HG02870 (cell line): ENCODE data around the gene PLB1.
"Not testable (repeated sequence)": the region's sequence is repeated elsewhere in the genome, so short reads cannot be mapped to it uniquely, and the experiment has no call there.

ENCODE experiments used
- ATAC-seq: cut with Tn5 transposase; IDR thresholded peaks from one replicate; pipeline ENCODE4 v1.9.1; 2021; ENCODE audit warnings: mild to moderate bottlenecking, moderate library complexity; ENCODE audit not compliant: unreplicated experiment

Gene PLB1

DNA sequence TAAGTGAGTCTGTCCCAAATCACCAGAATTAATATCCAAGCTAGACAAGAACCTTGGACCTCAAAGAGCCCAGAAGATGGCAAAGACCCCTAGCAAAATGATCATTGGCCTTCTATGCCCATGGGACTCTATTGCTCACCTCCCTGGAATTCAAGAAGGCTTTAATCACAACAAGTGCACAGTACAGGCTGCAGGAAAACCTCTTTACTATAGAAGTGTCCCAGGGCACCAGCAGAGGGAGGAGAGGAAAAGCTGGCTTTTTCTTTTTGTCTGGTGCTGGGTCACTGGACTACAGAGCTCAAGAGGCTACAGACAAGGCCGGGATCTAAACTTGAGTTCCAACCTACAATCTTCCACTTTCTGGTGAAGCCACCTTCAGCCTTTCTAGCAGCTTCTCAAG is 167.5 kb downstream of the PLB1 start:
- no peak for ATAC-seq

DNA sequence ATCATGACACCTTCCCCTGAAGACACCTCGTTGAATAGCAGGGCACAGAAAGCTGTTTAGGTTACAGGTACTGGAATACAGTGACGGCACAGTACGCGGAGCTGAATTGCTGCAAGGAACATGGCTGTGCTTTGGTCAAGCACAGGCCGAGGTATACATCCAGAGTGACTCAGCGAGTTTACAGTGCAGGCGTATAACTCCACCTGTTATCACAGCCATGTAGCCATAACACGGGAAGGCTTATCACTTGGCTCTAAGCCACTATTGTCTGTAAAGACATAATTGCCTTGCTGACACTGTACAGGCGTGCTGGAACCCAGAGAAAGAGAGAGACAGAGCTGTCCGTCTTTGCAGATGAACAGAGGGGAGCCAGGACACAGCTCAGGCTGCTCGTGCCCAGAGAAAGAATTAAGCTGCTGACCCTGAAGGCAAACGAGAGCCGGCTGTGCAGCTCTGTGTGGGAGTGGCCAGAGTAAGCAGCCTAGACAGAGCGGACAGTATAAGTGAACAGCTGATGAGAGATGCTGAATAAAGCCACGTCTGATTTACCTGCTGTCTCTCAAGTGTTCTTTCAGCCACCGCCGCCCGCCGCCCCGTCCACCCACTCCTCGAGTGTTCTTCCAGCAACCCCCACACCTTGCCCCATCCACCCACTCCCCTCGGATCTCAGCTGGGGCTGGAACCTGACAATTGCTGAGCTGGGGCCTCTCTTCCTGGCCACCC is 168.4 kb downstream of the PLB1 start:
- ATAC-seq, result no peak

DNA sequence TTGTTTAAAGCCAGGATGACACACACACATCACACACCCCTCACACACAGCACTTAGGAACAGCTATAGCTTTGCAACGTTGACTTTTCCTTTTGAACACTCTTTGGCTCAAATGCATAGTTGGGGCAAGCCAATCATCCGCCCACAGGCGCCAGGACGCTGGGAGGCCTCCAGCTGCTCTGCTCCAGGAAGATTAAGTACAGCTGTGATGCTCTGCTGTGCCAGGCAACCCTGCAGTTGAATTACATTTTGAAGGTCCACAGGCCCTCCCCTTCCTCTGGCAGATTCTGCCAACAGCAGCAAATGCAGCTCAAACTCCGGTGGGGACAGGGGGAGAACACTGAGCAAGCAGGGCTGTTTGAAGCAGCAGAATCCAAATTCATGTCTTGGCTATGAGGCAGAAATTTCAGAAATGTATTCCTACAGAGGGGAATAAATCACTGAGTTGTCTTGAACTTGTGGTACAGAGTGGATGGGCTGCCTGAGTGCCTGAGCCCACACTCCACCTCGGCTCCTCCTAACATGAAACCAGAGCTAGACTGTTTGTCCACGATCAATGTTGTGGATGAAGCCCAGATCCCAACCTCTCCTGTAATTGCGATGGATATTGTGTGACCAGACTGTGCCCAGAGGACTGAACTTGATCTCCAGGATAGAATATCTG is 169.3 kb downstream of the PLB1 start:
- no peak for ATAC-seq

DNA sequence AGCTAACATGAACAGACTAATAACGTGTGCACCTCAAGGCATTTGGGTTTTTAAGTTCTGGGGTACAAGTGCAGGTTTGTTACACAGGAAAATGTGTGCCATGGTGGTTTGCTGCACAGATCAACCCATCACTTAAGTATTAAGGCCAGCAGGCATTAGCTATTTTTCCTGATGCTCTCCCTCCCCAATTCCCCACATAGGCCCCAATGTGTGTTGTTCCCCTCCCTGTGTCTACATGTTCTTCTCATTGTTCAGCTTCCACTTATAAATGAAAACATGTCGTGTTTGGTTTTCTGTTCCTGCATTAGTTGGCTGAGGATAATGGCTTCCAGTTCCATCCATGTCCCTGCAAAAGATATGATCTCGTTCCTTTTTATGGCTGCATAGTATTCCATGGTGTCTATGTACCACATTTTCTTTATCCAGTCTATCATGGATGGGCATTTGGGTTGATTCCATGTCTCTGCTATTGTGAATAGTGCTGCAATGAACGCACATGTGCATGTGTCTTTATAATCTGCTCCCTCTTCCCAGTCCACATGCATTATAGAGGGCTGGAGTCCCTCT is 170.0 kb downstream of the PLB1 start:
- not testable (repeated sequence) for ATAC-seq

DNA sequence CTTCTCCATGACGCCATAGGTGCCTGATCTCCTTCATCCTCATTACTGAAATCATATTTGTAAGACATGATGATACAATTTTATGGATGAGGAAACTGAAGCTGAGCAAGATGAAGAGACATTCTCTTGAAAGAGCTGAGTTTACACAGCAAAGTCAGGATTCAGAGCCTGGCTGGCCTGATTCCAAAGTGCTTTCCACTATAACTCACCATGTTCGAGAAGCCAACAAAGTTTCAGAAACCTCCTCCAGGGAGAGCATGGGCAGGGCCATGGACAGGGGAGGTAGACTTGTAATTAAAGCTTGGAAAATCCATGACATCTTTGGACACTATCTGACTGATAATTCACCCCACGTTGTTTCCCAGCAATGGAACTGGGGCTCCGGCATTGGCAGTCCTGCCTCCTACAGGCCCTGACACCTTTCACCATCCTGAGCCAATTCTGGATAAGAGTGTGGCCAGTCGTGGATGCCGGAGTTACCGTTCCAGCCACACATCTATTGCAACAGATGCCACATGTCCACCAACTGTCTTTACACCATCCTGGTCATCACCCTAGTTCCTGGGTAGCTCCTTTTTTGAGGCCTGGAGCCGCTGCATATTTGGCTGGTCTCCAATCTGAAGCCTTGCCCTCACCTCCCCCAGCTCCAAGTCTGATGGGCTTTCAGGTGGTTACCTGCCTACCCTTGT is 170.8 kb downstream of the PLB1 start:
- ATAC-seq, result no peak

DNA sequence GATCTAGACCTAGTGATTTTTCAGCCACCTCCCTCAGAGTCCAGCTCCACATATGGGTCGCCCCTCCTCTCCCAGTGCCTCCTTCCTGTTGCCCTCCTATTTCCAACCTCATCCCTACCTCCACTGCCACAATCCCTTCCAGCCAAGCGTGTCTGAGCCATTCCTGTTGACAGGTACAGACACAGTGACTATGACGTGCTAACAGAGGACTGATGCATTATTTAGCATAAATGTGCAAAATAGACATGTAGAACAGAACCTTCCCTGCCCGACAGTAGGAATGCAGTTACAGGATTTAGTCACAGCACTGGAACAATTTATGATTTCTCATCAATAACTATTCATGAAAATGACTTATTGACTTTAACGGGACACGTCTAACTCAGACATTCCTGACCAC is 171.4 kb downstream of the PLB1 start:
- ATAC-seq, result no peak

DNA sequence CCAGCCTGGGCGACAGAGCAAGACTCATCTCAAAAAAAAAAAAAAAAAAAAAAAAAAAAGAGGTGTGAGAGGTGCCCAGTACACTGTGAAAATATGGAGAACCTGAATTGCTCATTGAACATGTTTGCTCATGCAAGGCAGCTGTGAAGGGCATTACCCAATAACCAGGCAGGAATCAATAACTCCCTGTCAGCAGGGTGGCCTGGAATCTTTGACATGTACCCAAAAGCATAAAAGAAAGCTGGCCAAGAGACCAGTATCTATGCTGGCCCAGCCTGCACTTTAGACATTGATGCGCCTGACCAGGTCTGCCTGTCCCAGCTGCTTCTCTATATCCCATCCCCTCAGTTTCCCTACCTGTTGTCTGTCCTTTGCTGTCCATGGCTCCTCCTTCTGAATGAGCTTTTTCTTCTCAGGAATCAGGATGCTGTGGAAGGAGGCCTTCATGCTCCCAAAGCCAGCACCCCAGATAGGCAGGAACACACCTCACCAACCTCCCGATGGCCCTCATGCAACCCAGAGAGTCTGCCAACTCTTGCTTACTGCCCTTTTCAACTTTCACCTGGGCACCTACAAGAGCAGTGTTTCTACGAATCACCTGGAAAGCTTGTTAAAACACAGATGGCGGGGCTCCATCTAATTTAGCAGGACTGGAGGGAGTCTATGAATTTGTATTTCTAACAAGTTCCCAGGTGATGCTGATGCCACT is 172.4 kb downstream of the PLB1 start:
- ATAC-seq, result no peak

DNA sequence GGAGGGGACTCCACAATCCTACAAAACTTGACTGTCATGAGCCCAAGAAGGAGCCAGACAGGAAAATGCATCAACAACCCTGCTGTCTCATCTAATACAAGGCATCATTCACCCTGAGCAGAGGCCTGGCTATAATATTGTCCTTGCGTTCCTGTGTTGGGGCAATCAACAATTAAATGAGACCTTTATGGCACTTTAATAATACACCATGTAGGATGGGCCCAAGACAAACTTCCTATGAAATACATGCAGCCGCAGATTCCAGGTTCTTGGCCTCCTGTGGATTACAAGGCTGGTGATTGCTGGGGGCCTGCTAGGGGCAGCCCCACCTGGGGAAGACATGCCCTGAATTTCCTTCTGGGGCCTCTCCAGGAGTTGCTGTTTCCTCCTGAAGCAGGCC is 173.0 kb downstream of the PLB1 start:
- ATAC-seq, result no peak

DNA sequence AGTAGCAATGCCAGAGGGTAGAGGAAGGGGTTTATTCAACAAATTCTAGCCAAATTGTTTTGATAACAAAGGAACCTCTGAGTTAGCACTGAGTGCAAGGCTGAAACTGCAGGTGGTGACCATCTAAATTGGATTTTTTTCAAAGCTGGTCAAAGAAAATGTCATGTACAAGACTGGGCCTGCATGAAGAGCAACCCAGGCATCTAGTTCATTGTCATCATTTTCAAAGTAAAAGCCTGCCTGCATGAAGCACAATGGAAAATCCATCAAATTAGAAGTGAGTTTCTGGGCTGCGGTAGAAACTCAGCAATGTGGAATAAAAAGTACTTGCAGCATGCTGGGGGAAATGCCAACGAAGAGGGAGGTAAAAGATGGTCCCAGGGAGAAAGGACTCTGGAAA is 175.0 kb downstream of the PLB1 start:
- no peak for ATAC-seq

DNA sequence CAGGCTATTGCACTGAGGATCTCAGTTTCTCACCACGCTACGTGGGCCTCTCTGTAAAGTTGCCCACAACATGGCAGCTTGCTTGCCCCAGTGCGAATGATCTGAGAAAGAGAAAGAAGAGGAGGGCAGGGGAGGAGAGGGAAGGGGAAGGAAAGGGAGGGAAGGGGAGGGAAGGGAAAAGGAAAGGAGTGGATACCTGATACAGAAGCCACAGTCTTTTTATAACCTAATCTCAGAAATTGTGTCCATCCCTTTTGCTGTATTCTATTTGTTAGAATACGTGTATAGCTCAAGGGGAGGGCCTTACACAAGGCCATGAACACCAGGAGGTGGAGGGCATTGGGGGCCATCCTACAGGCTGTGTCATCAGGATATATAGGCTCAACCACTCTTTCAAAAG is 177.5 kb downstream of the PLB1 start:
- no peak for ATAC-seq

DNA sequence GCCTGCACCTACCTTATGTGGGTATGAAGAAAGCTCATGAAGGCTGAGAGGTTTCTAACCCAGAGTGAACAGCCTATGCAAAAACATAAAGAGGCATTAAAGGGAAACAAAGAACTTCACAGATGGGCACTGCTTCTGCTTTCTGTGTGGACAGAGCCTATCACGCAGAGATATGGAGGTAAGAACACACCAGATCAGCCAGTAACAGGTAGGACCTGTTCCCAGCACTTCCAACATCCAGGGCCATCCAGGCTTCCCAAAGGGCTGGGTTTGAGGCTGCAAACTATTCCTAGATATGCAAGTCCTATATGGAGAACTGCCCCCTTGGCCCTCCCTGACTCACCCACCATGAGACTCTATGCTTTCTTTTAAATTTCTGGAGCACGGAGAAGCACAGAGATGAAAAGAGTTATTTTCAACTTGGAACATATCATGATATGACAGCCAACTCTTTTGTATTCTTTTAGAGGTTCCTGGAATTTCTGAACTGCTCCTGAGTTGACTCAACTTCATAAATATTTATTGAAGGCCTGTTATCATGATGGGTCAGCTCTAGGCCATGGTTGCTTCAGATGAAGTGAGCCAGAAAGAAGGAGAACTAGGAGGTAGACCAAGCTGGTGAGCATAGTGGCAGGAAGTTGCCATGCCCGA is 178.3 kb downstream of the PLB1 start:
- no peak for ATAC-seq

DNA sequence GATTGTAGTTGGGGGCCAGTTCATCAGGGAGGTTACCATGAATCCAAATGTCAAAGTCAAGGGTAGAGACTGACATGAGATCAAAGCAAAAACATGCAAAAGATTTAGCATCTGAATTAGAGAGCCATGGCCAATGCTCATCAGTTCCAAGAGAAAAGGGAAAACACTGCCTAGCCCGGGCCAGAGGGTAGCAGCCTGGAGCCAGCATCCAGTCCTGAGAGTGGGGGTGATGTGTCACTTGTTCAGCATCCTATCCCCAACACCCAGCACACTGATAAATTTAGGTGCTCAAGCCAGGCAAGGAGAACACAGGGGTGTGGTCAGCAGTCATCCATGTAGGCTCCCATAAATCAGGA is 178.8 kb downstream of the PLB1 start:
- no peak for ATAC-seq

DNA sequence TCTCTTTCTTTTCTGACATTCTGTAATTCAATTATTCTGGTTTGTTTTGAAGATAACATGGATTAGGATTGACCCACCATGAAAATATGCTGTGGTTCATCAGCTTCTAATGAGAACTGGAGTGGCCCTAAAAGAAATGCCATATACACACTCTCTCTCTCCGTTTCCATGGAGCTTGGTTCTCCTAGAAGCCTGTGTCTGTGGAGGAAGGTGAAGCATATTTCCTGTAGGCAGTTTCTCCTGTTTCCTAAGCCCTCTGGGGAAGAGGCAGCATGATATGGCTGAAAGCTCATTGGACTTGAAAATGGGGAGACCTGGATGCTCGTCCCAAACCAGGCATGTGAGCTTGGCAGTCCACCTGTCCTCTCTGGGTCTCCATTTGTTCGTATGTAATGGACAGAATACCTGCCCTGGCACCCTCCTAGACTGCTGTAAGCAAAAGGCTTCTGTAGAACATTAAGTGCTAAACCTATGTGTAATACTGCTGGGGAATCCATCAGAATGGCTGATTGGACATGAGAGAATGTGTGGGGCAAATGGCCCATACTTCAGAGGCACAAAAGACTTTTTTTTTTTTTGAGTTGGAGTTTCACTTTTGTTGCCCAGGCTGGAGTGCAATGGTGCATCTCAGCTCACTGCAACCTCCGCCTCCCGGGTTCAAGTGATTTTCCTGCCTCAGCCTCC is 180.4 kb downstream of the PLB1 start:
- no peak for ATAC-seq

DNA sequence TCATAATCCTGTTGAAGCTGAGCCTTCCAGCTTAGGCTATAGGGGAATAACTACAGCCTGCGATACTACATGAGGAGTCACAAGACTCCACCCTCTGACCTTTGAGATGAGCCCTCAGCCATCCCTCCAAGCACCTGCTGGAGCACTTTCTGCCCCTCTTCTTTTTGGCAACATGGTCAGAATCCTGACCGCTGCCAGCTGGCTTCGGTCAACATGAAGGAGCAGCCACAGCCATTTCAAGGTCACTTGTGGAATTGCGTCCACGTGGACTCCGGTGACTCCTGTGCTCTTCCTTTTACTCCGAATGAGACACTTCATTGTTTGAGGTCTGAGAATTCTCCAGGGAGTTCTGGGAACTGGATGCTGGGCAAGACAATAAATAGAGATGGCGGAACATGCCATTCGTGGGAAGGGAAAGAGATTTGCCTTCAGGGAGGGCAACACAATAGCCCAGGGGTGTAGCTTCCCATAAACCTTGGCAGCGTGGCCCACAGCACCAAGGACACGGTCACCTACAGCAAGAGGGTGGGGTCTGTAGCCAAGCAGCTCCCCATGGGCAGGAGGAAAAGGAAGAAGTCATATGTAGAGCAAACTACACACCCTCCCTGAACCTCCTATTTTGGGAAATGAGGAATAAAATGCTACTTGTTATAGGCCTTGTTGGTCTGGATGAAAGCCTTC is 182.5 kb downstream of the PLB1 start:
- ATAC-seq, result no peak

DNA sequence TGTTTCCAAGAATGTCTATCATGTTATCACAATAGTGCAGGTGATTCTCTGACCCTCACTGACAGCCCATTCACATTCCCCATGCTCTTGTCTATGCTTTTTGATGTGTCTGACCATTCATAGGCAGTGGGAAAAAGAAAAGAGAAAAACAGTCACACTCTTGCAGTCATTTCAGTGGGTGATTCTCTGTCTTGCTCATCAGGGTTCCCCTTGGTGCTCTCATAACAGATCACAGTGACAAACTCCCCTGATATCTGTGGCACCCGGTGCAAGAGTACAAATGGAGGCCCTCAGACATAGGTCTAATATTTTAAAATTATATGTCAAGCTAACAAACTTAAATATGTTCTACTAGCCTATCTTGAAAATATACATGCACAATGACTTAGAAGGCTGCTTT is 183.1 kb downstream of the PLB1 start:
- ATAC-seq, result no peak

DNA sequence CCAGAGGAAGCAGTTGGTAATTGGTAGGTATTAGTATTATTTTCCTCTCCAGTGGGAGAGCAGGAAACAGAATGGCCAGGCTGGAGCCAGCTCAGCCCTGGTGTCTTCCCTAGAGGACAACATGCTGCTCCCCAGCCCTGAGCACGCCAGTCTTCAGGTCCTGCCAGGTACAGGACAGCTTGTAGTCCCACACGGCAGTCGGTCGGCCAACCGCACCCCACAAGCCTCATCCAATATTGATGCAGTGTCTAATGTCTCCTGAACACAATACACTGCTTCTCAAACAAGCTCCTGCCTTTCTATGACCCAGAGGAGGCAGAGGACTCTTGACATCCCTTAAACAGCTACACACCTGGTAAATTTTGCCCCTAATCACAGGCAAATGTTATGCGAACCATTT is 184.8 kb downstream of the PLB1 start:
- ATAC-seq, result no peak

DNA sequence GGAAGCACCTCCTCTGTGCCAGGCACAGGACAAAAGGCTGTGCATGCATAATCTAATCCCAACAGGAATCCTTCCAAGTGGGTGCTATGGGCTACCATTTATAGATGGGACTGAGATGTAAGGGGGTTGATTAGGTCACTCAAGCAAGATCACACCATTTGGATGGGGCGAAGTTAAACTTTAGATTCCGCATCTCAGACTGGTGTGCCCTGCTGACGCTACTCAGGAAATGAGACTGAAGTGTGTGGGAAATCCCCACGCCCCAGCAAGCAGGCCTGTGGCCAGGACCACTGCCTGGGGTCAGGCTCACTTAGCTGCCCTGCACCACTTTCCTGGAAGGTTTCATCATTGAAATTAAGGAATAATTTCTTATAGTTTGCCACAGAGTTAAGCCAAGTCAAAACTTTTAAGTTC is 185.3 kb downstream of the PLB1 start:
- peak; percentile 85 for ATAC-seq

DNA sequence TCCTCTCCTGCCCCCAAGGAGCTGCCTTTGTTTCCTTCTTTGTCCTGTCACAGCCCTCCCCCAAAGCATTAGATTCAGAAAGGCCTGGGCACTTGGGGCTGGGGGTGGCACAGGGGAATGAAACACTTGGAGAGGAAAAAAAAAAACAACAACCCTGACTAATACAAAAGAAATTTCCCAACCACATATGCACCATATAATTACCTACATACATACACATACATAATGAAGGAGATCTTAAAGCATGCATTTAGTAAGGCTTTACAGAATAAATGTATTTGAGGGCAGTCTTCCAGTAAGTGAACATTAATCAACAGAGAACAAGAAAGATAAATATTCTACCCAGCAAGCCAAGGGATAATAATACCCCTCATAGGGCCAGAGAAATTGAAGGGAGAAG is 185.7 kb downstream of the PLB1 start:
- no peak for ATAC-seq

DNA sequence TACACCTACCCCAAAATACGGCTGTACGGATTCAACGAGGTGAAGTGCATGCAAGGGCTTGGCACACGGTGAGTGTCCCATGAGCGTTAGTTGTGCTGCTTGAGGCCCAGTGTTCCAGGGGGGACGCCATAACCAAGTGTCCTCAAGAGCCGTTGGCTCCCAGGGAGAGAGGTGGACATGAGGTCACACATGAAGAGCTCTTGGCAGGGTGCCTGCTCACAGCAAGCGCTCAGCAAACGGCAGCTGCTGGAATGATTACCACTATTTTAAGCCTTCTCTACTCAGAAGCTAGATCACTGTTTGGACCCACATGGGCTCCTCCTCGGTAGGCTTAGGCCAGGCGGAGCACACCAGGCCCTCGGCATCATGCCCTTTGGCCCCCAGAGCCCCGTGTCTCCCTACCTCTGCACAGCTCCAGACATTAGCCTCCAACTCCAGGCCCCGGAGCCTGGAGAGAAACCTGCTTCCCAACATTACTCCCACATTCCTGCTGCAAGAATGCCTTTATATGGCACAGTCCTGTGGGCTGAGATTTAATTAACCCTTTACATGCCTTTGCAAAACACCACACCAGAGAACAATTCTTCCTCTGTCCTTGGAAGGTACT is 187.3 kb downstream of the PLB1 start:
- no peak for ATAC-seq
